GM03348 (cell line): ENCODE measurements around the gene ATF3.
"Not testable (repeated sequence)": the region's sequence is repeated elsewhere in the genome, so short reads cannot be mapped to it uniquely, and the experiment has no call there.

Experiments used
- DNase-seq: peaks from one replicate; pipeline ENCODE4 v3.0.0; 2012; ENCODE audit warnings: low spot score

ATF3 gene

GRCh38 chr1:212629450-212630157 is 21.0 kb downstream of the ATF3 start:
- no peak for DNase-seq

- DNase-seq = peak; percentile 81
Observed at GRCh38 chr1:212630158-212630900, 21.8 kb downstream of the ATF3 start.

GRCh38 chr1:212633161-212633560 is 24.6 kb downstream of the ATF3 start:
- no peak for DNase-seq

DNA sequence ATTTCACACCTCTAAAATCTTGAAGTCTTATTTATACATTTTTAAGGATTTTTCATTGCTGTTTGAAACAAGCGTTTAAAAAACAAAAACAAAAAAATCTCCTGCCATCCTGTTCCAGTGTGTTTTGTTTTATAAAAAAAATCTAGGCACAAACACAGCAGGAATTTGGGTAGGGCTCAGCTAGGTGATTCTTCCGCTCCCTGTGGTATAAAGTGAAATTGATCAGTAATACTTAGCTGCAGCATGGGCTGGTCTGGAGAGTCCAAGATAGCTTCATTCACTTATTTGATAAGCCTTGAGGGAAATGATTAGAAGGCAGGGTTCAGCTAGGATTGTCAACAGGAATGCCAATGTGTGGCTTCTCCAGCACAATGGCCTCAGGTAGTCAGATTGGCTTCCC is 25.7 kb downstream of the ATF3 start:
- no peak for DNase-seq

DNA sequence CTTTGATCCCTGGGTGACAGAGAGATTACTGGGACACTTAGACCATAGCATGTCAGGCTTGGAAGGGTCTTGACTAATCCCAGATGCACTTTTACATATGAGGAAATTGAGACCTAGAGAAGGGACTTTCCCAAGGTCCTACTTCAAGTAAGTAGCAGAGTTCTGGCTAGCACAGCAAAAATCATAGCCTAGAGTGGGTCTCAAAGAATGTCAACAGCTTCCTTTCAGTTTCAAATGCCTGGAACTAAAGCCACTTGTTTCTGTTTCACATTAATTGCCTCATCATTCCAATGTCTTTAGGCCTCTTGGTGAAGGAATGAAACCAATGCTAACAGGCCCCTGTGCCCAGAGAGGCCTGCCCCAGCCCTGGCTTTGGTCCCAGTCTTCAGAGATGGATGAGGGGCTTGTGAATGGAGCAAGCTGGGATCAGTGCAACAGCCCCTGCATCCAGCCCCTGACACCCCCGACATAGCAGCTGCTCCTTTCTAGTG is 26.6 kb downstream of the ATF3 start:
- peak; percentile 16 for DNase-seq

DNA sequence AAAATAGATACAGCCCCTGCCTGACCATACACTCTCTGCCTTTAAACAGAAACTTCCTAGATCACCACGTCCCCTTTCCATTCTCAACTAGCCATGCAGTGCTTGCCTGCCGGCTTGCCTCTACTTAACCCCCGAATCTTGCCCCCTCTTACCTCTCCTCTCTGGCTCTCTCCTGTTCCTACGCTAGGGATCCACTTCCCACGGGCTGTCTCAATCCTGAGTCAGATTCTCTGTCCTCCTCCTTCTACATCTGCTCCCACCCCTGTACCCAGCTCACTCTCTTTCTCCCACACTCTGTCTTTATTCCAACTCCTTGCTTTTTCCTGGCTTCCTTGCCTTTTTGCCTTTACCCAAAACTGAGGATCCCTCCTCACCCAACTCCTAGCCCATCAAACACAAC is 29.3 kb downstream of the ATF3 start:
- peak; percentile 38 for DNase-seq

DNA sequence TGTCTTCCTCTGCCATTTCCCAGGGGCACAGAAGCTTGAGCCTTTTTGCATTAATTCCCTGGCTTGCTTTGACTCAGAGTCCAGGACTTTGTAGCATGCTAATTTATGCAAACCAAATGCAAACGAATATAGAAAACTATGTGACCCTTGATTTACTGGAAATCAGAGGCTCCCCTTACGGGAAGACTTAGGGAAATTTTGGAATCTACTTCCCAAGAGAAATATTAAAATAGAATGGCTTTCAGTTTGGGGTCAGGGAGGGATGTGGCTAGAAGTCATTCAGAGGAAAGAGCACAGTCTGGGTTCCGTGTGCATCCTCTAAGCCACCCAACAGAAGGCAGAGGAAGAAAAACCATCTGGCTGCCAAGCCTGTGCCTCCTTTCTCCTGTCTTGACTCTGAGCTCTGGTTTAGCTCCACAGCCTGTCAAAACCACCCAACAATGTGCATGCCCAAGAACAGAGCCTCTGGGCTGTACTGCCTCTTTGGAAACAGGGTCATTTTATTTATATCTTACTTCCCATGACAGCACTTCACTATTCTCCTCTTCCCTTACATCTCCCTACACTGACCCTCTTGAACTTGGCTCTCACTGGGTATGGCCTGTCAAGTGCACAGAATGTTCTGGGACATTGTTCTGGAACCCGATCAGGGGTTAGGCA is 30.1 kb downstream of the ATF3 start:
- peak; percentile 18 for DNase-seq

DNA sequence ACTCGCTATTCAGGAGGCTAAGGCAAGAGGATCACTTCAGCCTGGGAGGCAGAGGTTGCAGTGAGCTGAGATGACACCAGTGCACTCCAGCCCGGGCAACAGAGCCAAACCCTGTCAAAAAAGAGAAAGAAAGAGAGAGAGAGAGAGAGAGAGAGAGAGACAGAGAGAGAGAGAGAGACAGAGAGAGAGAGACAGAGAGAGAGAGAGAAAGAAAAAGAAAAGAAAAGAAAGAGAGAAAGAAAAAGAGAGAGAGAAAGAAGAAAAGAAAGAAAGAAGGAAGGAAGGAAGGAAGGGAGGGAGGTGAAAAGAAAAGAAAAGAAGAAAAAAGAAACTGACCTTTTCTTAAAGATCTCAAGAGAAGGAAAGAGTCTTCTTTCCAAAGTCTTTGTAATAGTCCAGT is 31.0 kb downstream of the ATF3 start:
- not testable (repeated sequence) for DNase-seq

DNA sequence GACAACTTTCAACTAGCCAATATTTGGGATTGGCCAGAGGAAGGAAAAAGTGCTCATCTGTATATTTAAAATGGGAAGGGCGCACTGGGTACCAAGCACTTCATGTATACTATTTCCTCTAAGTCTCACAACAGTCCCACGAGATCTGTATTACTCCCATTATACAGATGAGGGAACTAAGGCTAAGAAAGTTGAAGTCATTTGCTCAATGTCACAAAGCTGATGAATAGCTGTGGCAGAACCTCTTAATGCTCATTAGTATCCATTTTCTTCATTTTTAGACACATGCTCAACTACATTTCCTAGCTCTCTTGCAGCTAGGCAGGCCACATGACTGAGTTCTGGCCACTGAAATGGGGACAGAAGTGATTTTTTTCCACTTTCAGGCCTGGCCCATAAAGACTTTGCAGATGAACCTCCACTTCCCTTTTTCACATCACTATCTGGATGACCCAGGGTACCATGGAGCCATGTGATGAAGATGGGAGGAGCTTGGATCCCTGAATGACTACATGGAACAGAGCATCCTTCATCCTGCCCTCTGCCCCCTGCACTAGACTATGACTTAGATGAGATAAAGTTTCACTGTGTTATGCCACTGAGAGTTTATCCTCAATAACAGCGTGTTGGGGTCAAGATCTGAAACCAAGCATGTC is 31.8 kb downstream of the ATF3 start:
- DNase-seq = no peak

GRCh38 chr1:212641956-212642355 is 33.4 kb downstream of the ATF3 start:
- no peak for DNase-seq

DNA sequence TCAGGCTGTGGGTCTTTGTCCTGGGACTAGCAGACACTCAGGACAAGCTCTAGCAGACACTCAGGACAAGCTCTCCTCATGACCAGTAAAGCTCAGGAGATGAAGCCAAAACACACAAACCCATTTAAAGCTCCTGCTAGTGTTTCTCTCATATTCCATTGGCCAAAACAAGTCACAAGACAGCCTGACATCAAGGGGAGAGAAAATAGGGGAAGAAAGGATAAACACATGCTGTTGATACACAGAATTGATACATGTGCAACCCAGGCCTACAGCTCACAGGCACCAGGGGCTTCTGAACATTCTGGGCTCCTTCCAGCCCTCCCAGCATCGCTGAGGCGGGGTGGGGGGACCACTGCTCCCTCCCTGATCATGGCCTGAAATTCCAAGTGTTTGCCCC is 35.3 kb downstream of the ATF3 start:
- DNase-seq = no peak

DNA sequence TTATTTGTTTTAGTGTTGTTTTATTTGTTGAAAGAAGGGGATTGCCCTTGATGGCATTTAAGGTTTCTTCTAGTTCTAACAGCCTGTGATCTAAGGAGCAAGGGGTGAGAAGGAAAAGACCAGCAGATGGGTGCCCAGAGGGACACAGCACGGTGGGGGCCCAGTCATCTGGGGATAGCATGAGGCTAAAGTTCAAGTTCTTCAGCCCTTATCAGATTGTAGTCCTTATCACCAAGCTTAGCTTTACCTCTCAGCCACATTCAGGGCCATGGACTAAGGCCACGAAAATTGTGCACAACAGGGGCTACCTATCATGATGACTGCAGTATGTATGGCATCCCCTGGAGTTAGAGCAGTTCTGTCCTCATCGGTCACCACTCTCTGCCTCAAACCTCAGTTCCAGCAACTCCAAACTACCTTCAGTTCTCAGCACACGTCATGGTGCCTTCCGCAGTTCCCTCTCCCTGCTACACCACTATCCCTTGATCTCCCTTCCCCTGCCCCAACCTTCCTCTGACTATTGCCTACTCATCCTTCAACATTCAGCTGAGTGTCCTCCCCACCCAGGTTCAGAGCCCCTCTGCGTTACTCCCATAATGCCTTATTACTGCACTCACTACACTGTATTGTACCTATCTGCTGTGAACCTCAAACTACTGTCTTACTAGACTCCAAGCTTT is 36.4 kb downstream of the ATF3 start:
- no peak for DNase-seq

DNA sequence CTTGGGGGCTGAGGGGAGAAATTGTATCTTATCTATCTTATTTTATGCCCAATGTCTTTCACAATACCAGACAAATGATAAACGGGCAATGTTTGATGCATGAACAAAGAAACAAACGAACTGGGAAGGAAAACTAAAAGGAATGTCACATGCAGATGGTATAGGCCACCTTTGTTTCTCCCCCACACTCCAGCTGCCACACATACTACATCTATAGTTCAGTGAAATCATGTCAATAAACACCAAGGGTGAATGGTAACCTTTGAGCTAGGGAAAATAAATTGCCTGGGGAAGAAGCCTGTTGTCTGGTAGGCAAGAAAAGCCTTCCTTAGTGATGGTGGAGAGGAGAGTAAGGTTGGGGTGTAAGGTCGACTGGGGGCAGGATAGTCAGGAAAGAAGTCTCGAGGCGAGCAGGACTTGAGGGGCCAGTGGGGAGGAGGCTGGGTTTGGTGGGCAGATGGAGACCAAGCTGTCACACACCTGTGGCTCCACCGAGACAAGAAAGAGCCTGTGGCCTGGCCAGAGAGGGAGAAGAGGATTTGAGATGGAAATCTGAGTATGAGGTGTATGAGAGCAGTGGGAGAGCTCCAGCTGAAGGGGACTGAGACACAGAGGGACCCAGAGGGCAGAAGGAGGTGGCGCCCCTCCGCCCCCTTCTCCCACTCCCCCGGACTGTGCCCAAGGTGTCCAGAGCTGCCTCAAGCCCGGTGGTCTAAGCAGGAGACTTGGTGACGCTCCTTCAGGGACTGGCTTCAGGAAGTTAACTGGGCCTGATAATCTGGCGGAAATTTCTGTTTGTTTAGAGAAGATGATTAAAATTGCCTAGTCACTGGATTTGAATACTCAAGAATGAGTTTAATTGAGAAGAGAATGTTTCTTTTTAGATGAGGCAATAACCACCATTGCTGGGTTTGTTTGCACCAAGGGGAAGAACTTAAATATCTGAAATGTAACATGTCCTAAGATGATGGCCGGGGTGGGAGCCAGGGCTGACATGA is 37.3 kb downstream of the ATF3 start:
- no peak for DNase-seq

GRCh38 chr1:212646588-212646987 is 38.0 kb downstream of the ATF3 start:
- DNase-seq = no peak

DNA sequence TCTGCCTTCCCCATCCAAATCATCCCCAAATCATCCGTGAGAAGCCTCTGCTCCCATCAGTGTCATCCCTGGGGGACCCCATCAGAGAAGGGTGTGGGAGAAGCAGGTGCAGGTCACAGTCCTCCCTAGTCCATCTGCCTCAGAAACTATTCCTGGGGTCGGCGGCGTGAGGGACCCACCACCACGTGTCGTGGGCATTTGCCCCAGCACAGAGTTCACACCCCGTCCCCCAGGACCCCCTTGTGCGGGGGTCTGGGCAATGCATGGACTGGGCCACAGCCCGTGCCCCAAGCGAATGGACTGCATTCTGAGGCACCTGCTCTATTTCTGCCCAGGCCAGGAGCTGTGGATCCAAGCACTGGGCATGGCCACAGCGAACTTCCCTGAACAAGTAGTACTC is 38.4 kb downstream of the ATF3 start:
- no peak for DNase-seq

DNA sequence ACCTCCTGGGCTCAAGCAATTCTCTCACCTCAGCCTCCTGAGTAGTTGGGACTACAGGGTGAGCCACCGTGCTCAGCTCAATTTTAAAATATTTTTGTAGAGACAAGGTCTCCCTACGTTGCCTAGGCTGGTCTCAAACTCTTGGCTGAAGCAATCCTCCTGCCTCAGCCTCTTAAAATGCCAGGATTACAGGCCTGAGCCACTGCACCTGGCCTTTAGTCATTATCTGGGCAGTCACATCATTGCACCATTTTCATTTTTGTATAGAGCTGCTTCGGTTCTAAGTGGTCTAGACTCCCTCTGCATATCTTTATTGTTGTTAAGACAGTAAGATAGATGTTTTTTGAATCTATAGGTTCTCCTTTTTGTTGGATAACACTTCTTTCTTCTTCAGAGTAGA is 39.9 kb downstream of the ATF3 start:
- DNase-seq = no peak

DNA sequence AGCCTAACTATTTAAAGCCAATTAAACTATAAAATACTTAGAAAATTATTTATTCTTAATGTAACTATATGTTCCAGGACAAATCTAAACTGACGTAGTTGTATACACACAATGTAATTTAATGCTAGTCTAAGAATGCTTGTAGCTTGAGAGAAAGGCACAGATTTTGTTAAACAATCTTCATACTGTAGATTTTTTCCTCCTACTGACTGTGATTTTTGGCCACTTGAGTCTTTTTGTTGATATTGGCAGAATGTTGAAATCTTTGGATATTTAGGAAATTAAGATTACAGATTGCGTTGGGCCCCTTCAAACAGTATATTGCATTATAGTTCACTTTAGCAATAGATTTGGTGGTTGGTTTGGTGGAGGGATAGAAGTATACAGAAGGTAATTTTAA is 40.5 kb downstream of the ATF3 start:
- DNase-seq = no peak

DNA sequence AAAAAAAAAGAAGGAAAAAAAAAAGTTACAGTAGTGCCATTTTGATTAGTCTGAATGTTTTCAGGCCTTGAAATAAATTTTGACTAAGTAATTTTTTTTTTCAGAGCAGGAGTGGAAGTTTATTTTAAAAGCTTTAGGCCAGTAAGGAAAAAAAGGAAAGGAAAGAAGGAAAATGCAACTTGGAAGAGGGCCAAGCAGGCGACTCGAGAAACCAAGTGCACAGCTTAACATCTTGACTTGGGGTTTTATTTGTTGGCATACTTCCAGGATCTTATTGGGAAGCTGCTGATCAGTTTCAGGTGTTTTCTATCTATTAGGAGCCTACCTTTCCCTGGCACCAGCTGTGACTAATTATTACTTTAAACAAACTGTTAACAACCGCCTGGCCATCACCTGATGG is 41.7 kb downstream of the ATF3 start:
- DNase-seq = no peak

GRCh38 chr1:212651521-212651920 is 43.0 kb downstream of the ATF3 start:
- peak; percentile 64 for DNase-seq

DNA sequence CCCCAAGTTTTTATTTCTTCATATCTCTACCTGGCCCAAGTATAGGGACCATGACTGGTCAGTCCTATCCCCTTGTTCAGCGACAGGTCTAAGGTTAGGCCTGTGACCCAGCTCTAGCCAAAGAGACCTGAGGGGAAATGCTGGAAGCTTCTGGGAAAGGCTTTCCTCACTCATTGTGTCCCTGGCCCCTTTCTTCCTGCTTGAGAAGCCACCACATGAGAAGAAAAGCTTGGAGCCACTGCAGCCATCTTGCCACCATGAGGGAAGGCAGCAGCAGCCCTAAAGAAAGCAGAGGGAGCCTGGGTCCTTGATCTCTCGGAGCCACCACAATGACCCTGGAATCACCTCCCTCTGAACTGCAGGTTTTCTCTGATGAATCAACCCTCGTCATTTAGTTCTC is 43.4 kb downstream of the ATF3 start:
- DNase-seq = no peak

DNA sequence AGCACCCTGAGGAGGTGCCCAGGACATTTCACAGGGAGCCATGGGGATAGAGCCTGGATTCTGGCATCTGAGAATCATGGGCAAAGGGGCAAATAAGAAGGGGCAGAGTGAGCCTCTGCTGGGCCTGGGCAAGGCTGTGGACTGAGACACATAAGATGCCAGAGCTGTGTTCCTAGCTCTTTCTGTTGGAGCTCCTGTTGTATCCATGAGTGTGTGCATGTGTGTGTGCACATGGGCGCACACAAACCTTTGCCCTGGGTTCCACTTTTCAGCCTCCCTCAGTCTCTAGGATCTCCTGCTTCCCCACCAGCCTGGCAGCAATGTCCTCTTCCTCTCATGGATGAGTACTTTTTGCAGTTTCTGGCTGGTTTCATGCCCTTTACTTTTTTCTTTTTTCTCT is 44.0 kb downstream of the ATF3 start:
- DNase-seq = no peak
